ENCODE data around the gene ABHD14A.

ABHD14A gene

DNA sequence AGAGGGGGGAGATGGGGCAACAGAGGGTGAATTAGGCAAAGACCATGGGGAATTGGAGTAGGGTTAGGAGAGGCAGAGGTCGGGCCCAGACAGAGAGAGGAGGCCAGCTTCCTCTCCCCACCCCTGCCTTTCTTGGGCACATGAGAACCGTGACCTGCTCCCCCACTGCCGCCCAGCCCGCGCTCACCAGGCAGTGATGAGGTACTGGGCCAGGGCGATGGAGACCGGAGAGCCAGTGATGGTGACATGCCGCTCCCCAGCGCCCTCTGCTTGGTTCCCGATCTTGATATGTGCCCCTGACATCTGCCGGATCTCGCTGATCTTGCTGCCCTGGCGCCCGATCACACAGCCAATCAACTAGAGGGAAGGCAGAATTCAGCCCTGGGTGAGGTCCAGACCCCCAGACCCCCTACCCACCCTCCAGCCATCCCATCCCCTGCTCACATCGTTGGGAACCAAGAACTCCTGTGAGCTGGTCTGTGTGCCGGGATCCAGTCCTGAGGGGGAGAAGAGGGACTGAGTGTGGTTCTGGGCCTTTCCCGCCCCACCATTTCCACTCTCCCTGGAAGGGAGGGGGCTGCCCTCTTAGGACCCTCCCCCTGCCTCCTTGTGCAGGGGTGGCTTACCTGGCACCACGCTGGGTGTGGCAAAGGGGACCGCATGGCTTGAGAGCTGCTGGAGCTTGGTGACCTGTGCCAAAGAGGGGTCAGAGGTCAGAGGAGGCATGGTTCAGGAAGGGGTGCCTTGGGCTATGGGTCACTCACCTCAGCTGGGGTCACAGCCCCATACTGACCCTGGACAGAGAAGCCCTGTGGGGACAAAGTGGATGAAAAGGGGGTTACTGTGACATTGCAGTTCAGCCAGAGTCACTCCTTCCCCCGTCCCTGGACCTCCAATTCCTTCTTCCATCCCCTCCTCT, 16.0 kb upstream of the ABHD14A start:
- DNase-seq, result no peak

GRCh38 chr3:51959651-51960050, 15.2 kb upstream of the ABHD14A start:
- no peak for DNase-seq

DNA sequence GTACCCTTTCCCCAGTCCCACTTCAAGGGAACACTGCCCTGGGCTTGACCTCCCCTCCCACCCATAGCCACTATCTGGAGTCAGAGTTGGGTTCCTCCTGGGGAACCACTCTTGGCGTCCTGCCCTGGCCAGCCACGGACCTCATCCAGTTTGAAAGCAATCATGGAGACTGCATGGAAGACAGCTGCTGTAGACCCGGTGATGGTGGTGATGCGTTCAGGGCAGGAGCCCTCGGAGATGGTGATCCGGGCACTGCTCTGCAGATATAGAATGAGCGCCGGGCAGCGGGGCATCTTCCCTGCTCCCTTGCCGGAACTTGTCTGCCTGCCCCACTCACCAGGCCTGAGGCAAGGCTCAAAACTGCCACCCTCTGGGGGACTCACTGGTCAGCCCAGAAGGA, 14.5 kb upstream of the ABHD14A start:
- no peak for DNase-seq

- no peak for DNase-seq
Measured at GRCh38 chr3:51961011-51961410, 13.9 kb upstream of the ABHD14A start.

- DNase-seq, result no peak
Measured at GRCh38 chr3:51961602-51962569, 13.0 kb upstream of the ABHD14A start.

- DNase-seq, result no peak
Measured at GRCh38 chr3:51962854-51963530, 11.9 kb upstream of the ABHD14A start.

- no peak for DNase-seq
Measured at GRCh38 chr3:51963951-51964451, 10.9 kb upstream of the ABHD14A start.

DNA sequence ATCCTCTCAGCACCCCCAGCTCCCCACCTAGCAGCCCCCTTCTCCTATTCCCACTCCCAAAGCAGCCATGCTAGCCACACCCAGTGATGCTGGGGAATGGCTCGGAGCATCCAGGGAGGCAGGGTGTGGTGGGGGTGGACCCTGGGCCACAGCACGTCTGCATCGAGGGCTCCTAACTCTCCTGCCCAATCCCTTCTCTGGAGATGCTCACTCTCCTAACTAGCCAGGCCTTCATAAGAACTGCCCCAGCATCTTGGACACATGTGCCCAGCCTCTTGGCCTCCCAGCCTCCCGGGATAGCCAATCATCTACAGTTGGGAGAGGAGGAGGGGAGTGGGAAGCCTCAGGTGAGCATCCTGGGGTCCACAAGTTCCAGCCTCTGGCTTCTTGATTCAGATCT, 10.3 kb upstream of the ABHD14A start:
- DNase-seq, result no peak

DNA sequence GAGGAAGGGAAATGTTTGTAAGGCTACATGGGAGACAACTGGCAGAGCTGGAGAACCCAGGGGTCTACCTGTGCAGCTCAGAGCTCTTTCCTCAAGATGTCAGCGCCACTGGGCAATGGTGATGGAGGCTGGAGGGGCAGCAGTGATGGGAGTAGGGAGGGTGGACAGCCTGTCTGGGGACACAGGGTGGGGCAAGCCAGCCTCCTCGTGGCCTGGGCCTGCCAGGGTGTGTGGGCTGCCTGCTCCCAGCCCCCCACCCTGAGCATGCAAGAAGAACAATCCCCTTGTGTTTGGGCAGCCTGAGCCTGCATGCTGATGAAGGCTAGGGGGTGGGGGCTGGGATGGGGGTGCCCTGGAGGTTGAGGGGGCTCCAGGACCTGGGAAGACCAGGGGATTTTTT, 8.8 kb upstream of the ABHD14A start:
- DNase-seq, result no peak

GRCh38 chr3:51966486-51966885, 8.4 kb upstream of the ABHD14A start:
- no peak for DNase-seq

GRCh38 chr3:51966922-51967383, 7.9 kb upstream of the ABHD14A start:
- no peak for DNase-seq

DNA sequence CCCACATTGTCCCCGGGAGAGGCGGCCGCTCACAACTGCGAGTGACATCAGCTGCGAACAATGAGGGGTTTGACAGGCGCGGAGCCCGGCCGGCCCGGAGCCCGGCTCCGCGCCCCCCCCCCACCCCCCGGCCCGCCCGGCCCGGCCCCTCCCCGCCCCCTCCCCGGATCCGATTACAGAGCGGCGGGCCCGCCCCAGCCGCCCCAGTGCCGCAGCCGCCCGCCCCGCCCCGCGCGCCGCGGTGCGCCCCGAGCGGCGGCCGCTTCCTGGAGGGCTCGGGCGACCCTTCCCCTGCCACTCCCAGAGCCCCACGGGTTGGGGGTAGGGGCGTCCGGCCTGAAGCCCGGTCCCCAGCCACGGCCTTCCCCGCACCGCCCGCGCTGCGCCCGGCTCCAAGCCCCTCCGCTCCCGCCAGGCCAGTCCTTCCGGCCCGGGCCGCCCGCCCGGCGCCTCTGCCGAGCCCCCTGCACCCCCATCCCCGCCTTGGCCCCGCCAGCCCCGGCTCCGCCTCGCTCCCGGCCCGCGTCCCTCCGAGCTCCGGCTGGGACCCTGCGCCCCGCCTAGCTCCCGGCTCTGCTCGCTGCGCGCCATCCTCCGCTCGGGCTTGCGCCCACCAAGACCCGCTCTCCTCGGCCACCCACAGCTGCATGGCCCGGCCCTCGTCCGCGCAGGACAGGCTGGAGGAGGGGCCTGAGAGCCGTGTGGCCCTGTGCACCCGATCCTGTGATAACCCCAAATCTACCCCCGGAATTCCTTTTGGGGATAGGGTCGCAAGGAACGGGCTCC, 7.3 kb upstream of the ABHD14A start, which contains the start of gene PCBP4:
Gene PCBP4 (minus strand): TSS at position 71 of the 786 bp plus-strand sequence. CDS start 6,214 bp downstream, outside the sequence.
- no peak for DNase-seq

DNA sequence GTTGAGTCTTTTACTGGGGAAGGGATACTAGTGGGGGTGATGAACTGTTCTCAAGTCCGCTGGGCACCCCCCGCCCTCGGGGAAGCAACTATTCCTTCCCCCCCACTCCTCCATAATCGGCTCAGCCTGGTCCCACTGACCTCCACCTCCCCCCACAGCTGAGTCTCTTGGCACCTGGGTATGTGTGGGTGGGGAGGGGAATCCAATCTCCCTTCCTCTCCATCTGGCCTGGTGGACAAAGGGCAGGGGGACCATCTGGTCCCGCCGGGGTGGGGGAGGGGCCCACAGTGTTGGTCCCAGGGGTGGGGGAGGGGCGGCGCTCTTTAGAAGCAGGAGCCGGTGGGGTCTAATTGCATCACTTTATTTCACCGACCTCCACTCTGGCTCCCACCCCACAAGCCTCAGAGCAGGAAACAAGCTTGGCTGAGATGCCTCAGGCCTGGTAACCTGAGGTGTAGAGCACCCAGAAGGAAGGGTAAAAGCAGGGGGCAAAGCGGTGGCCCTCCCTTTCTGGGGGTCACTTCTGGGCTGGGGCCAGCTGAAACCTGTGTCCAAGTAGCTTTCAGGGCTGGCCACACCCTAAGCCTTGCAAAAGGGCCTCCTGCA, 6.6 kb upstream of the ABHD14A start:
- no peak for DNase-seq

GRCh38 chr3:51968883-51969678, 5.8 kb upstream of the ABHD14A start:
- no peak for DNase-seq

DNA sequence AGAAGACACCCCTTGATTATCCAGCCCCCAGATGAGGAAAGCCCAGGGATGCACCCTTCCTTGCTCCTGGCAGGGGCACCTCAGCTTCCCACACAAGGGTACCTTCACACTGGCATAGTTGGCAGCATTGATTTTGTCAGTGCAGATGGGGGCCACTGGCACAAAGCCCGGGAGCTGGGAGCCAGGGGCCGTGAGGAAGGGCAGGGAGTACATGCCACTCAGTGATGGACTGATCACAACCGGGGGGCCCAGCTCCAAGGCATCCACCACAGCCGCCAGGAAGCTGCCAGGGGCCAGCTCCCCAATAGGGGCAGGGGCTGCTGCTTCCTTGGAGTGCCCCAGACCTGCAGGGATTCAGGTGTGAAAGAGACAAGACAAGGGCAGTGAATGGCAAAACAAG, 5.0 kb upstream of the ABHD14A start:
- DNase-seq, result no peak

GRCh38 chr3:51970606-51971300, 4.1 kb upstream of the ABHD14A start:
- no peak for DNase-seq

- DNase-seq, result no peak
Measured at GRCh38 chr3:51971350-51971749, 3.5 kb upstream of the ABHD14A start.

- no peak for DNase-seq
Measured at GRCh38 chr3:51974277-51974962, 444 bp upstream of the ABHD14A start.

Measured in NCI-H187 treated with DMSO at 0.1 percent for 48 hours (cell line).